CD14-positive monocyte (primary cell): ENCODE measurements around the gene CDK6. TPM values are rescaled to one million over a fixed set of nuclear protein-coding genes. Genes with fewer than 3 reads are reported as not detected.

Experiments used
- DNase-seq, 3 donors: peaks; one replicate each; pipeline ENCODE4 v3.0.0-alpha.2; 2011 to 2022
- H2AFZ ChIP-seq: 2 replicates; pipeline ENCODE4 v1.6.0; 2012; ENCODE audit warnings: mild to moderate bottlenecking, low read depth, low read length, inconsistent platforms; ENCODE audit not compliant: insufficient read depth, poor library complexity, severe bottlenecking
- H3K27ac ChIP-seq, 2 donors: 1 replicate in 1 of 2; 2 replicates in 1 of 2; pipeline ENCODE4 v1.5.1; 2012 to 2013; ENCODE audit warnings: low read length in 2 of 2, control low read depth in 1 of 2, inconsistent platforms in 1 of 2, low read depth in 1 of 2, mild to moderate bottlenecking in 1 of 2
- H3K27me3 ChIP-seq, 2 donors: one replicate each; pipeline versions ENCODE4 v1.6.0 to v1.6.1; 2011 to 2013; ENCODE audit warnings: low read length in 2 of 2; ENCODE audit not compliant: control insufficient read depth in 2 of 2, insufficient read depth in 2 of 2
- H3K36me3 ChIP-seq, 2 donors: replicated peaks in 1 of 2; 1 replicate in 1 of 2; 2 replicates in 1 of 2; pipeline versions ENCODE4 v1.5.1 to v1.6.1; 2012 to 2013; ENCODE audit warnings: low read length in 2 of 2, control low read depth in 1 of 2, inconsistent platforms in 1 of 2, mild to moderate bottlenecking in 1 of 2; ENCODE audit not compliant: insufficient read depth in 2 of 2, control insufficient read depth in 1 of 2
- H3K4me1 ChIP-seq, 2 donors: 1 replicate in 1 of 2; 2 replicates in 1 of 2; pipeline versions ENCODE4 v1.5.1 to v1.6.1; 2012 to 2013; ENCODE audit warnings: low read length in 2 of 2, control low read depth in 1 of 2, inconsistent platforms in 1 of 2, mild to moderate bottlenecking in 1 of 2, moderate library complexity in 1 of 2; ENCODE audit not compliant: insufficient read depth in 2 of 2, control insufficient read depth in 1 of 2
- H3K4me2 ChIP-seq: replicated peaks from 2 replicates; pipeline ENCODE3; 2012; ENCODE audit warnings: low read length, moderate library complexity, mild to moderate bottlenecking; ENCODE audit not compliant: poor library complexity, severe bottlenecking; ENCODE audit errors: extremely low read depth
- H3K4me3 ChIP-seq, 3 experiments: fragments of 200-600 bp in 1 of 3; sonication (generic) in 1 of 3; replicated peaks in 1 of 3; 1 replicate in 2 of 3; 2 replicates in 1 of 3; pipeline ENCODE4 v1.5.1; 2011 to 2013; ENCODE audit warnings: low read length in 3 of 3, mild to moderate bottlenecking in 3 of 3, control low read depth in 2 of 3, low read depth in 2 of 3, inconsistent platforms in 1 of 3, moderate library complexity in 1 of 3
- H3K79me2 ChIP-seq: 2 replicates; pipeline ENCODE4 v1.6.0; 2012; ENCODE audit warnings: mild to moderate bottlenecking, control low read depth, inconsistent platforms, low read length, moderate library complexity; ENCODE audit not compliant: insufficient read depth
- H3K9ac ChIP-seq: 2 replicates; pipeline ENCODE4 v1.6.0; 2017; ENCODE audit warnings: low read length, mild to moderate bottlenecking; ENCODE audit not compliant: insufficient read depth, poor library complexity, severe bottlenecking
- H3K9me3 ChIP-seq, 2 donors: replicated peaks in 1 of 2; 1 replicate in 1 of 2; 2 replicates in 1 of 2; pipeline versions ENCODE4 v1.5.1 to v1.6.1; 2012 to 2013; ENCODE audit warnings: low read length in 2 of 2, control low read depth in 1 of 2; ENCODE audit not compliant: control insufficient read depth in 1 of 2, insufficient read depth in 1 of 2
- H4K20me1 ChIP-seq: 2 replicates; pipeline ENCODE4 v1.6.0; 2012; ENCODE audit warnings: mild to moderate bottlenecking, low read length, control low read depth, moderate library complexity; ENCODE audit not compliant: insufficient read depth
- H3K27ac Mint-ChIP-seq, 7 donors: one replicate each; pipeline ENCODE4 v1.8.0; 2020; ENCODE audit warnings: mild to moderate bottlenecking in 7 of 7, mixed read lengths in 7 of 7, moderate library complexity in 6 of 7, inconsistent platforms in 2 of 7
- H3K27me3 Mint-ChIP-seq, 3 donors: one replicate each; pipeline ENCODE4 v1.8.0; 2021 to 2022; ENCODE audit warnings: low read depth in 3 of 3, mild to moderate bottlenecking in 3 of 3, mixed read lengths in 3 of 3, moderate library complexity in 3 of 3, inconsistent platforms in 1 of 3
- H3K36me3 Mint-ChIP-seq, 2 donors: one replicate each; pipeline ENCODE4 v1.8.0; 2020; ENCODE audit warnings: mixed read lengths in 2 of 2, inconsistent platforms in 1 of 2, mild to moderate bottlenecking in 1 of 2
- H3K4me1 Mint-ChIP-seq: one replicate; pipeline ENCODE4 v1.8.0; 2020; ENCODE audit warnings: mild to moderate bottlenecking, mixed read lengths
- H3K4me3 Mint-ChIP-seq, 2 donors: one replicate each; pipeline ENCODE4 v1.8.0; 2020; ENCODE audit warnings: mild to moderate bottlenecking in 2 of 2, mixed read lengths in 2 of 2, moderate library complexity in 1 of 2
- H3K9me3 Mint-ChIP-seq, 7 donors: one replicate each; pipeline ENCODE4 v1.8.0; 2020 to 2022; ENCODE audit warnings: mixed read lengths in 7 of 7, mild to moderate bottlenecking in 6 of 7, moderate library complexity in 6 of 7, inconsistent platforms in 2 of 7
- CTCF ChIP-seq: fragments of 200-600 bp; IDR thresholded peaks from one replicate; pipeline ENCODE4 v1.8.0; 2022; ENCODE audit warnings: antibody characterized with exemption, mild to moderate bottlenecking
- WGBS: methylation state at CpG from one replicate; pipeline ENCODE4 v1.1.5; 2013; ENCODE audit warnings: missing lambda C conversion rate; ENCODE audit not compliant: insufficient coverage; 5-methylcytosine and 5-hydroxymethylcytosine counted together
- intact Hi-C, 2 donors: fragments of 100-400 bp; cut with micrococcal nuclease; formaldehyde crosslinking; loops; one replicate each; pipeline versions ENCODE4 v1.15.0 to v1.15.1; 2023
- polyA plus RNA-seq, 3 donors: library from polyadenylated mRNA; depleted of rRNA in 1 of 3; unstranded in 2 of 3; stranded (reverse) in 1 of 3; fragments of 300-500 nt in 2 of 3; fragments of >200 nt in 1 of 3; fragmentation: Illumina TruSeq in 2 of 3; gene quantifications; 1 replicate in 2 of 3; 2 replicates in 1 of 3; pipeline ENCODE4 v1.2.3, GENCODE V29; 2012 to 2021

Gene CDK6
- polyA plus RNA-seq, 3 donors, result 3.4 to 4.3 (median 3.8) TPM

GRCh38 chr7:92875719-92876118 lies 39.3 kb upstream of the CDK6 start:
- Mint-ChIP-seq H3K27me3 (peaks cover 0 to 2% (median 1%) of the 10 kb centered on the region in 3 donors), H3K4me3 (no peak overlapping the region), H3K4me1 (peaks cover 7% of the 10 kb centered on the region), H3K9me3 (peaks cover 0 to 5% (median under 1%) of the 10 kb centered on the region in 7 donors), H3K36me3 (no peaks in the 10 kb centered on the region), H3K27ac (no peak overlapping the region)
- Histone ChIP-seq H3K9me3 (no peaks in the 10 kb centered on the region), H3K4me3 (no peak overlapping the region), H3K27ac (no peak overlapping the region), H3K27me3 (no peaks in the 10 kb centered on the region), H3K36me3 (no peaks in the 10 kb centered on the region), H3K9ac (no peak overlapping the region), H3K79me2 (no peaks in the 10 kb centered on the region), H4K20me1 (no peaks in the 10 kb centered on the region), H3K4me2 (no peak overlapping the region), H3K4me1 (no peaks in the 10 kb centered on the region), H2AFZ (no peak overlapping the region)
- 93% methylated on average over 2 of the region's 2 CpGs for WGBS
- DNase-seq, result no peak
- TF ChIP-seq CTCF, result no peak
- intact Hi-C loops, result no loop called here

GRCh38 chr7:92875173-92875572 lies 38.8 kb upstream of the CDK6 start:
- no peak overlapping the region for H3K4me3 Mint-ChIP-seq
- intact Hi-C loops, result no loop called here
- WGBS, result no CpG with 5 or more reads among the region's 1 CpG

More at GRCh38 chr7:92875173-92875572, 38.8 kb upstream of the CDK6 start:
- Mint-ChIP-seq H3K27me3 (peaks cover 0 to 3% (median 2%) of the 10 kb centered on the region in 3 donors), H3K4me1 (peaks cover 7% of the 10 kb centered on the region), H3K36me3 (no peaks in the 10 kb centered on the region), H3K27ac (no peak overlapping the region), H3K9me3 (peaks cover 0 to 7% (median 0%) of the 10 kb centered on the region in 7 donors)
- Histone ChIP-seq H4K20me1 (no peaks in the 10 kb centered on the region), H3K9ac (no peak overlapping the region), H3K36me3 (no peaks in the 10 kb centered on the region), H3K27ac (no peak overlapping the region), H3K79me2 (no peaks in the 10 kb centered on the region), H3K4me3 (no peak overlapping the region), H3K27me3 (no peaks in the 10 kb centered on the region), H2AFZ (no peak overlapping the region), H3K4me1 (no peaks in the 10 kb centered on the region), H3K4me2 (no peak overlapping the region), H3K9me3 (no peaks in the 10 kb centered on the region)
- TF ChIP-seq CTCF, result no peak
- no peak for DNase-seq
